ENCODE measurements around the gene ARID2.

ARID2 gene

GRCh38 chr12:45729233-45730083, at the start of gene ARID2:
ARID2 (plus strand) TSS chr12:45729706; CDS start chr12:45729837, 131 bp downstream.
- H3K9me3 Mint-ChIP-seq, result no peaks in the 10 kb centered on the region
- peak within 1 kb of the TSS; percentile 100 for H3K4me3 Mint-ChIP-seq
- ATAC-seq (ENCODE audit: low read depth) (peak; percentile 16), DNase-seq (ENCODE audit: low spot score in 2 of 2) (peak; percentile 54 to 73)
- peak within 1 kb of the TSS; percentile 94 for H3K27ac Mint-ChIP-seq
- H3K27me3 Mint-ChIP-seq, result no peaks in the 10 kb centered on the region
- H3K36me3 Mint-ChIP-seq, result no peaks in the 10 kb centered on the region
- peaks cover 14% of the 10 kb centered on the region for H3K4me1 Mint-ChIP-seq

- Mint-ChIP-seq H3K4me1 (peaks cover 2% of the 10 kb centered on the region), H3K36me3 (no peaks in the 10 kb centered on the region), H3K9me3 (no peaks in the 10 kb centered on the region), H3K27me3 (no peaks in the 10 kb centered on the region), H3K4me3 (no peak overlapping the region), H3K27ac (no peak overlapping the region)
- no peak for ATAC-seq (ENCODE audit: low read depth)
- DNase-seq (ENCODE audit: low spot score in 2 of 2), result no peak
Observed at GRCh38 chr12:45680362-45680761, 49.1 kb upstream of the ARID2 start.

- H3K27ac Mint-ChIP-seq, result no peak overlapping the region
- H3K4me1 Mint-ChIP-seq, result peaks cover 2% of the 10 kb centered on the region
- DNase-seq (ENCODE audit: low spot score in 2 of 2), result no peak
- ATAC-seq (ENCODE audit: low read depth), result no peak
- no peaks in the 10 kb centered on the region for H3K9me3 Mint-ChIP-seq
- no peaks in the 10 kb centered on the region for H3K27me3 Mint-ChIP-seq
- H3K4me3 Mint-ChIP-seq, result no peak overlapping the region
- no peaks in the 10 kb centered on the region for H3K36me3 Mint-ChIP-seq
Observed at GRCh38 chr12:45681465-45681864, 48.0 kb upstream of the ARID2 start.

- ATAC-seq (ENCODE audit: low read depth) (no peak), DNase-seq (ENCODE audit: low spot score in 2 of 2) (no peak)
- H3K36me3 Mint-ChIP-seq, result no peaks in the 10 kb centered on the region
- no peaks in the 10 kb centered on the region for H3K27me3 Mint-ChIP-seq
- H3K9me3 Mint-ChIP-seq, result no peaks in the 10 kb centered on the region
- no peak overlapping the region for H3K27ac Mint-ChIP-seq
- H3K4me1 Mint-ChIP-seq, result peaks cover 2% of the 10 kb centered on the region
- no peak overlapping the region for H3K4me3 Mint-ChIP-seq
Observed at GRCh38 chr12:45685680-45686079, 43.8 kb upstream of the ARID2 start.

GRCh38 chr12:45687081-45688015, 42.2 kb upstream of the ARID2 start:
- Mint-ChIP-seq H3K36me3 (no peaks in the 10 kb centered on the region), H3K4me3 (no peak overlapping the region), H3K4me1 (peaks cover 2% of the 10 kb centered on the region), H3K27me3 (no peaks in the 10 kb centered on the region), H3K27ac (no peak overlapping the region), H3K9me3 (no peaks in the 10 kb centered on the region)
- DNase-seq (ENCODE audit: low spot score in 2 of 2), result no peak
- no peak for ATAC-seq (ENCODE audit: low read depth)

GRCh38 chr12:45688183-45688582, 41.3 kb upstream of the ARID2 start:
- no peak overlapping the region for H3K27ac Mint-ChIP-seq
- H3K4me3 Mint-ChIP-seq, result no peak overlapping the region
- no peaks in the 10 kb centered on the region for H3K9me3 Mint-ChIP-seq
- no peaks in the 10 kb centered on the region for H3K36me3 Mint-ChIP-seq
- no peak for ATAC-seq (ENCODE audit: low read depth)
- H3K27me3 Mint-ChIP-seq, result no peaks in the 10 kb centered on the region
- DNase-seq (ENCODE audit: low spot score in 2 of 2), result no peak
- H3K4me1 Mint-ChIP-seq, result peaks cover 5% of the 10 kb centered on the region

GRCh38 chr12:45695035-45695434, 34.5 kb upstream of the ARID2 start:
- no peak overlapping the region for H3K4me3 Mint-ChIP-seq
- peaks cover 1% of the 10 kb centered on the region for H3K9me3 Mint-ChIP-seq
- no peaks in the 10 kb centered on the region for H3K27me3 Mint-ChIP-seq
- no peak for ATAC-seq (ENCODE audit: low read depth)
- H3K36me3 Mint-ChIP-seq, result peaks cover 4% of the 10 kb centered on the region
- DNase-seq (ENCODE audit: low spot score in 2 of 2), result no peak
- peaks cover 4% of the 10 kb centered on the region for H3K4me1 Mint-ChIP-seq
- H3K27ac Mint-ChIP-seq, result no peak overlapping the region

GRCh38 chr12:45695606-45696005, 33.9 kb upstream of the ARID2 start:
- DNase-seq (ENCODE audit: low spot score in 2 of 2), result no peak
- H3K27me3 Mint-ChIP-seq, result no peaks in the 10 kb centered on the region

GRCh38 chr12:45696049-45696448, 33.5 kb upstream of the ARID2 start:
- Mint-ChIP-seq H3K27ac (no peak overlapping the region), H3K9me3 (peaks cover 1% of the 10 kb centered on the region), H3K4me1 (peaks cover 4% of the 10 kb centered on the region), H3K27me3 (no peaks in the 10 kb centered on the region), H3K36me3 (peaks cover 4% of the 10 kb centered on the region), H3K4me3 (no peak overlapping the region)
- ATAC-seq (ENCODE audit: low read depth) (no peak), DNase-seq (ENCODE audit: low spot score in 2 of 2) (no peak)

More at GRCh38 chr12:45695606-45696005, 33.9 kb upstream of the ARID2 start:
- Mint-ChIP-seq H3K36me3 (peaks cover 4% of the 10 kb centered on the region), H3K4me1 (peaks cover 4% of the 10 kb centered on the region), H3K9me3 (peaks cover 1% of the 10 kb centered on the region), H3K4me3 (no peak overlapping the region), H3K27ac (no peak overlapping the region)
- no peak for ATAC-seq (ENCODE audit: low read depth)

GRCh38 chr12:45697371-45697770, 32.1 kb upstream of the ARID2 start:
- ATAC-seq (ENCODE audit: low read depth), result no peak

GRCh38 chr12:45701296-45701695, 28.2 kb upstream of the ARID2 start:
- DNase-seq (ENCODE audit: low spot score in 2 of 2) (no peak), ATAC-seq (ENCODE audit: low read depth) (no peak)
- no peak overlapping the region for H3K4me3 Mint-ChIP-seq
- H3K4me1 Mint-ChIP-seq, result peaks cover 9% of the 10 kb centered on the region
- peaks cover 8% of the 10 kb centered on the region for H3K36me3 Mint-ChIP-seq
- H3K27me3 Mint-ChIP-seq, result no peaks in the 10 kb centered on the region
- H3K9me3 Mint-ChIP-seq, result peaks cover 6% of the 10 kb centered on the region
- no peak overlapping the region for H3K27ac Mint-ChIP-seq

More at GRCh38 chr12:45697371-45697770, 32.1 kb upstream of the ARID2 start:
- no peak overlapping the region for H3K4me3 Mint-ChIP-seq
- no peak for DNase-seq (ENCODE audit: low spot score in 2 of 2)
- H3K4me1 Mint-ChIP-seq, result peaks cover 4% of the 10 kb centered on the region
- H3K9me3 Mint-ChIP-seq, result peaks cover 4% of the 10 kb centered on the region
- no peak overlapping the region for H3K27ac Mint-ChIP-seq
- H3K36me3 Mint-ChIP-seq, result peaks cover 4% of the 10 kb centered on the region
- H3K27me3 Mint-ChIP-seq, result no peaks in the 10 kb centered on the region

GRCh38 chr12:45703942-45704341, 25.6 kb upstream of the ARID2 start:
- H3K36me3 Mint-ChIP-seq, result peaks cover 12% of the 10 kb centered on the region
- H3K4me1 Mint-ChIP-seq, result peaks cover 20% of the 10 kb centered on the region
- peak; percentile 57 for ATAC-seq (ENCODE audit: low read depth)
- H3K27me3 Mint-ChIP-seq, result no peaks in the 10 kb centered on the region
- no peak overlapping the region for H3K27ac Mint-ChIP-seq
- H3K9me3 Mint-ChIP-seq, result peaks cover 4% of the 10 kb centered on the region
- no peak overlapping the region for H3K4me3 Mint-ChIP-seq
- no peak for DNase-seq (ENCODE audit: low spot score in 2 of 2)

GRCh38 chr12:45704968-45705367, 24.5 kb upstream of the ARID2 start:
- no peak overlapping the region for H3K4me3 Mint-ChIP-seq
- ATAC-seq (ENCODE audit: low read depth), result no peak
- H3K36me3 Mint-ChIP-seq, result peaks cover 12% of the 10 kb centered on the region
- H3K9me3 Mint-ChIP-seq, result peaks cover 4% of the 10 kb centered on the region
- peaks cover 22% of the 10 kb centered on the region for H3K4me1 Mint-ChIP-seq
- H3K27ac Mint-ChIP-seq, result no peak overlapping the region
- no peak for DNase-seq (ENCODE audit: low spot score in 2 of 2)
- H3K27me3 Mint-ChIP-seq, result no peaks in the 10 kb centered on the region

GRCh38 chr12:45705404-45705803, 24.1 kb upstream of the ARID2 start:
- H3K4me3 Mint-ChIP-seq, result no peak overlapping the region
- ATAC-seq (ENCODE audit: low read depth), result no peak
- H3K4me1 Mint-ChIP-seq, result peaks cover 22% of the 10 kb centered on the region
- H3K27me3 Mint-ChIP-seq, result no peaks in the 10 kb centered on the region
- H3K36me3 Mint-ChIP-seq, result peaks cover 12% of the 10 kb centered on the region
- DNase-seq (ENCODE audit: low spot score in 2 of 2), result no peak
- peaks cover 4% of the 10 kb centered on the region for H3K9me3 Mint-ChIP-seq
- no peak overlapping the region for H3K27ac Mint-ChIP-seq
